Ishikawa (cell line): Measurements from ENCODE around the gene FAM124B.

Source experiments
- CEBPB ChIP-seq: IDR thresholded peaks from 2 replicates; pipeline ENCODE4 v1.6.1; 2012
- CREB1 ChIP-seq: IDR thresholded peaks from 2 replicates; pipeline ENCODE4 v1.6.1; 2012; ENCODE audit warnings: low read depth
- EGR1 ChIP-seq: IDR thresholded peaks from 2 replicates; pipeline ENCODE4 v1.6.1; 2012
- EP300 ChIP-seq: IDR thresholded peaks from 2 replicates; pipeline ENCODE4 v1.6.1; 2012; ENCODE audit warnings: borderline replicate concordance
- FOXM1 ChIP-seq: IDR thresholded peaks from 2 replicates; pipeline ENCODE4 v1.6.1; 2012; ENCODE audit warnings: low read depth, borderline replicate concordance
- MAX ChIP-seq: IDR thresholded peaks from 2 replicates; pipeline ENCODE4 v1.6.1; 2012
- NFIC ChIP-seq: IDR thresholded peaks from 2 replicates; pipeline ENCODE4 v1.6.1; 2012
- RAD21 ChIP-seq: IDR thresholded peaks from 2 replicates; pipeline ENCODE4 v1.6.1; 2012; ENCODE audit warnings: low read depth
- REST ChIP-seq: IDR thresholded peaks from 2 replicates; pipeline ENCODE4 v1.6.1; 2012; ENCODE audit warnings: low read depth, mild to moderate bottlenecking
- TAF1 ChIP-seq: IDR thresholded peaks from 2 replicates; pipeline ENCODE4 v1.6.1; 2012; ENCODE audit warnings: low read depth, mild to moderate bottlenecking
- TCF12 ChIP-seq: IDR thresholded peaks from 2 replicates; pipeline ENCODE4 v1.6.1; 2012; ENCODE audit warnings: low read depth
- TEAD4 ChIP-seq: IDR thresholded peaks from 2 replicates; pipeline ENCODE4 v1.6.1; 2012
- USF1 ChIP-seq: IDR thresholded peaks from 2 replicates; pipeline ENCODE4 v1.6.1; 2012
- YY1 ChIP-seq: IDR thresholded peaks from 2 replicates; pipeline ENCODE4 v1.6.1; 2012; ENCODE audit warnings: low read depth
- ZBTB7A ChIP-seq: IDR thresholded peaks from 2 replicates; pipeline ENCODE4 v1.6.1; 2012; ENCODE audit warnings: low read depth

Gene FAM124B

GRCh38 chr2:224417361-224417729, 15.4 kb upstream of the FAM124B start:
- TF ChIP-seq USF1 (no peak), CEBPB (no peak), ZBTB7A (no peak), REST (no peak), TEAD4 (no peak), EP300 (no peak), YY1 (no peak), RAD21 (no peak), FOXM1 (no peak), EGR1 (no peak), NFIC (no peak), TAF1 (no peak), TCF12 (no peak), CREB1 (no peak), MAX (no peak)

- TF ChIP-seq NFIC (no peak), EGR1 (no peak), TEAD4 (no peak), MAX (no peak), CREB1 (no peak), TAF1 (no peak), REST (no peak)
These were observed 14.9 kb upstream of the FAM124B start for GRCh38 chr2:224416656-224417360.

- TF ChIP-seq TEAD4 (no peak), MAX (no peak), FOXM1 (no peak), NFIC (no peak), TCF12 (no peak), ZBTB7A (no peak), EP300 (no peak), TAF1 (no peak), REST (no peak), RAD21 (no peak)
These were observed 11.5 kb upstream of the FAM124B start for GRCh38 chr2:224413381-224413780.

GRCh38 chr2:224412141-224413015, 10.5 kb upstream of the FAM124B start:
- TF ChIP-seq REST = no peak
- TF ChIP-seq YY1 = no peak
- no peak for TF ChIP-seq EGR1
- no peak for TF ChIP-seq TAF1
- TF ChIP-seq ZBTB7A = no peak
- no peak for TF ChIP-seq CREB1
- TF ChIP-seq TEAD4 = no peak
- no peak for TF ChIP-seq TCF12
- TF ChIP-seq EP300 = no peak
- no peak for TF ChIP-seq FOXM1
- TF ChIP-seq USF1 = no peak
- TF ChIP-seq CEBPB = no peak
- no peak for TF ChIP-seq NFIC
- TF ChIP-seq RAD21 = no peak
- TF ChIP-seq MAX = no peak
